ENCODE results near the gene NPTXR.

Gene NPTXR

DNA sequence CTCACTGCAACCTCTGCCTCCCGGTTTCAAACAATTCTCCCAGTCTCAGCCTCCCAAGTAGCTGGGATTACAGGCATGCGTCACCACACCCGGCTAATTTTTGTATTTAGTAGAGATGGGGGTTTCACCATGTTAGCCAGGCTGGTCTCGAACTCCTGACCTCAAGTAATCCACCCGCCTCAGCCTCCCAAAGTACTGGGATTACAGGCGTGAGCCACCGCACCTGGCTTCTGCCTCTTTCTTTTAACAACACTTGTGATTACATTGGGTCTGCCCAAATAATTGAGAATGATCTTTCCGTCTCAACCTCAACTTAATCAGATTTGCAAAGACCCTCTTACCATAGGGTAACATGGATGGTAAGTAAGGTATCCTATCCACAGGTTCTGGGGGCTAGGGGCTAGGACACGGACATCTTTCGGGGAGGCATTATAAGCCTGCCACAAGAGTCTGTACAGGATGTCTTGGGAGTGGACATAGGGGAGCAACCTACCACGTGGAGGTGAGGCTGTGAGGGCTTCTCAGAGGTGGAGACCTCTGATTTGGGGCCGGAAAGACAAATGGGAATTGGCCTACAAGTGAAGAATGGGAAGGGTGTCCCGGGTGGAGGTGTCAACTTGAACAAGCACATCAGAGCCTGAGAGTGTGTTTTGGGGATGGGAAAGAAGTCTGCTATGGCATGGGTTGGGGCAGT, 30.8 kb upstream of the NPTXR start:
- H3K4me3 ChIP-seq (ENCODE audit: low read depth, low read length), result no peak overlapping the region
- in situ Hi-C loops (cut with HindIII; ENCODE audit: low pct_ligation_motif_present, low sequenced_read_pairs), result no loop called here
- no peak overlapping the region for H3K27ac ChIP-seq

DNA sequence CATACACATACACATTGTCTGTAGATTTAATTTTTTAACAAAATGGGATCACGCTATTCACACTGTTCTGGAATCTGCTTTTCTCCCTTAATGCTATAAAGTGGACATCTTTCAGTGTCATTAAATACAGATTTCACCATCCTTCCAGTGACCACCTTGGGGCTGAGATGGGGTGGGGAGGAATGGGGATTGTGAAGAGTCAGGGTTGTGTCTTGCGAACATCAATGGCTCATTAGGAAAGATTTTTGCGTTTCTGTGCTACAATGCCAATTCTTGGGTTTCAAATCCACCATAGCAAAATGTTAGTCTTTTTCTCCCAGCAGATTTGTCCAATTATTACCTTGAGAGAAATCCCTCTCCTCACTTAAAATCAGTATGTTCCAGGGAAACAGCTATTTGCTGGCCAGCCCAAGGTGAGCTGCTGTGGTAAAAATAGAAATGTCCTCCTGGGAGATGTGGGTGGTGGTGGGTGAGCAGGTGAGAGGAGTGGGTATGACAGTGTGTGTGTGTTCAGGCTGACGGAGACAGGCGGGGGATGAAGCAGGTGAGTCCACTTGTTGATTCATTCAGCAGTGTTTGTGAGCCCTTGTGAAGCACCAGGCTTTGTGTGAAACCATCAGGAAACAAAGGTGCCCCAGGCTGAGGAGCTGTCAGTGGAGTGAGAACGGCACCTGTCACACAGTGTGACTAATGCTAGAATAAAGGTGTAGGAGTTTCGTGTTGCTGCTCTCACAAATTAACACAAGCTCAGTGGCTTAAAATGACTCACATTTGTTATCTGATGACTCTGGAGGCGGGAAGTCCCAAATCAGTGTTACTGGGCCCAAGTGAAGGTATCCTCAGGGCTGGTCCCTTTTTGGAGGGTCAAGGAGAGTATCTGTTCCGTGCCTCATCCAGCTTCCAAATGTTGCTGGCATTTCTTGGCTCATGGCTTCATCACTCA, 29.9 kb upstream of the NPTXR start:
- TF ChIP-seq, protein P1, sequence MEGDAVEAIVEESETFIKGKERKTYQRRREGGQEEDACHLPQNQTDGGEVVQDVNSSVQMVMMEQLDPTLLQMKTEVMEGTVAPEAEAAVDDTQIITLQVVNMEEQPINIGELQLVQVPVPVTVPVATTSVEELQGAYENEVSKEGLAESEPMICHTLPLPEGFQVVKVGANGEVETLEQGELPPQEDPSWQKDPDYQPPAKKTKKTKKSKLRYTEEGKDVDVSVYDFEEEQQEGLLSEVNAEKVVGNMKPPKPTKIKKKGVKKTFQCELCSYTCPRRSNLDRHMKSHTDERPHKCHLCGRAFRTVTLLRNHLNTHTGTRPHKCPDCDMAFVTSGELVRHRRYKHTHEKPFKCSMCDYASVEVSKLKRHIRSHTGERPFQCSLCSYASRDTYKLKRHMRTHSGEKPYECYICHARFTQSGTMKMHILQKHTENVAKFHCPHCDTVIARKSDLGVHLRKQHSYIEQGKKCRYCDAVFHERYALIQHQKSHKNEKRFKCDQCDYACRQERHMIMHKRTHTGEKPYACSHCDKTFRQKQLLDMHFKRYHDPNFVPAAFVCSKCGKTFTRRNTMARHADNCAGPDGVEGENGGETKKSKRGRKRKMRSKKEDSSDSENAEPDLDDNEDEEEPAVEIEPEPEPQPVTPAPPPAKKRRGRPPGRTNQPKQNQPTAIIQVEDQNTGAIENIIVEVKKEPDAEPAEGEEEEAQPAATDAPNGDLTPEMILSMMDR (IDR thresholded peaks at IDR 0.05; ENCODE audit: low read depth, low read length, missing control alignments), result no peak
- no peak overlapping the region for H3K4me3 ChIP-seq (ENCODE audit: low read depth, low read length)
- peaks cover 5% of the 10 kb centered on the region for H3K36me3 ChIP-seq (replicated peaks)
- peaks cover 8% of the 10 kb centered on the region for H3K27me3 ChIP-seq (replicated peaks)
- no peak for DNase-seq
- in situ Hi-C loops (cut with HindIII; ENCODE audit: low pct_ligation_motif_present, low sequenced_read_pairs), result no loop called here
- H3K27ac ChIP-seq, result no peak overlapping the region

More for the DNA sequence above, 30.8 kb upstream of the NPTXR start:
- Histone ChIP-seq H3K27me3 (replicated peaks) (peaks cover 10% of the 10 kb centered on the region), H3K36me3 (replicated peaks) (peaks cover 2% of the 10 kb centered on the region)
- no peak for DNase-seq
- TF ChIP-seq, protein P1 (IDR thresholded peaks at IDR 0.05; ENCODE audit: low read depth, low read length, missing control alignments), result no peak

DNA sequence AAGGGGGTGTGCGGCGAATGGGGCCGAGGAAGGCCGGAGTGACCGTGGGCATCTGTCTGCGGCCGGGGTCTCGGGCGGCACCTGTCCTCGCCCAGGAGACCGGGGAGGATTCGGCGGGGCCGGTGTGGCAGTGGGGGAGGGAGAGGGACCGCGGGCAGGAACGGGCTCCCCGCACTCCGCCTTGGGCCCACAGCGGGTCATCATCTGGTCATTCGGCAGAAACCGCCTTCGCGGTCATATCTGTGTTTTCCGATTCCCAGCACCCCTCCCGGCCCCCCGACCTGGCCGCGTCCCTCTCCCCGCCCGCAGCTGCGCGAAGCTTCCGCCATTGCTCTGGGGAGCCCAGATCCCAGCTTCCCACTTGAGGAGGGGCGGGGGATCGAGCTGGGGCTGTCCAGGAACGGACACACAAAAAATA, 29.0 kb upstream of the NPTXR start:
- TF ChIP-seq, protein P1 (IDR thresholded peaks at IDR 0.05; ENCODE audit: low read depth, low read length, missing control alignments), result no peak
- peak overlapping the region; percentile 65 for H3K4me3 ChIP-seq (ENCODE audit: low read depth, low read length)
- DNase-seq, result no peak
- peaks cover 5% of the 10 kb centered on the region for H3K36me3 ChIP-seq (replicated peaks)
- H3K27ac ChIP-seq, result peak overlapping the region; percentile 24
- H3K27me3 ChIP-seq (replicated peaks), result peaks cover under 1% of the 10 kb centered on the region
- in situ Hi-C loops (cut with HindIII; ENCODE audit: low pct_ligation_motif_present, low sequenced_read_pairs), result no loop called here

DNA sequence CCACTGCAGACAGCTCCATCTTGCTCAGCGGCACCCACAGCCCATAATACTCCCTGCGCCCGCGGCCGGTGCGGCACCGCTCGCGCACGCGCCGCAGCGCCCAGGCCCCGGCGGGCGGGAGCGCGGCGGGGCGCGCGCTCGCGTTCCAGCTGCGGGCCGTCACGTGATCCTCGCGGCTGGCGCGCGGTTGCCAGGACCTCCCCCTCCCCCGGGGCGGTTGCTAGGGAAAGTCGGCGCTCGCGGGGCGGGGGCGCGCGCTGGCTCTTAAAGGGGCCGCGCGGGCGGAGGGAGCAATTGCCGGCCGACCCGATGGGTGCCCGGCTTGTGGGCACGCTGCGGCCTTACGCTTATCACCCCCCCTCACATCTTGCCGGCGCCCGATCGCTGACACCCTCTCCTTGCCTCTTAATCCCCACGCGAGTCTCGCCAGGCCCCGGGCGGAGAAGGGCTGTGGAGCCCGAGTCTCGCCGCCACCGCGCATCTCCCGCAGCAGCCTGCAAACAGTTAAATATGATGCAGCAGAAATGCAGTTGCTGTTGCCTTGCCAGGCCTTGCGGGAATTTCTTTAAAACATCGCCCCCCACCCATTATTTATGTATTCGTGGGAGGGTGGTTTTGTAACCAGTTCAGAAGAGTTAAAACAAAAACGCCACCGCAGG, 28.5 kb upstream of the NPTXR start, which contains the start of gene CBX6:
Gene CBX6, minus strand, starts transcription at position 45 of the 659 bp plus-strand sequence. Its CDS starts 26 bp downstream, at position 19.
- H3K27ac ChIP-seq, result peak within 1 kb of the TSS; percentile 24
- H3K27me3 ChIP-seq (replicated peaks), result no peaks in the 10 kb centered on the region
- DNase-seq, result peak; percentile 88
- in situ Hi-C loops (cut with HindIII; ENCODE audit: low pct_ligation_motif_present, low sequenced_read_pairs), result no loop called here
- TF ChIP-seq, protein P1 (IDR thresholded peaks at IDR 0.05; ENCODE audit: low read depth, low read length, missing control alignments), result no peak
- peak within 1 kb of the TSS; percentile 65 for H3K4me3 ChIP-seq (ENCODE audit: low read depth, low read length)
- H3K36me3 ChIP-seq (replicated peaks), result peaks cover 5% of the 10 kb centered on the region

DNA sequence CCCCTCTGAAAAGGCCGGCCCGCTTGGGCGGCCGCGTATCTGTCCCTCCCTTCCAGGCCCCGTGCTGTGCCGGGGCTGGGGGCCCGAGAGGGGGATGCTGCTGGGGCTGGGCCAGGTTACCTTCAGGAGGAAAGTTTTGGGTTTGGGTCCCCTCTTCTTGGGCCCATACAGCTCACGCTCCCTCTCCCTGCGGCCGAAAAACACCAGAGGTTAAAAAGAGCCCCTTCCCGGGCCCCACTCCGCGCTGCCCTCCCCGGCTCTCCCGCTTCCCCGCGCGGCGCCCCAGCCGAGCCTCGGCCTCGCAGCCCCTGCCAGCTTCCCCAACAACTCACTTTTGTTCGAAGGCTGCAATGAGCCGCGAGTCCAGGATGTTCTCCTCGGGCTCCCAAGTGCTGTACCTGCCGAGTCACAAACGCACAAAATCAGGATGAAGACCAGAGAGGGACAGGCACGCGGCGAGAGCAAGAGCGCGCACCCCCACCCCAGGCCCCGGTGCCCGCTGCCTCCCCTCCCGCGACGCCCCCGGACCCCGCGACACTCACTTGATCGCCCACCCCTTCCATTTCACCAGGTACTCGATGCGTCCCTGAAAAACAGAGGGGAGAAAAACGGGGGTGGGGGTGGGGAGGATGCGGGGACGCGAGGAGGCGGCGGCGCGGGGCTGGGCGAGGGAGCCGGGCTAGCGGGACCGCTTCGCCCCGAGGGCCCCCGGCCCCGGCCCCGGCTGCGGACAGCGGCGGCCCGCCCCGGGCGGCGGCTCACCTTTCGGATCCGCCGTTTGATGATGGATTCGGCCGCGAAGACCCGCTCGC, 27.7 kb upstream of the NPTXR start:
- DNase-seq, result no peak
- in situ Hi-C loops (cut with HindIII; ENCODE audit: low pct_ligation_motif_present, low sequenced_read_pairs), result no loop called here
- H3K27me3 ChIP-seq (replicated peaks), result no peaks in the 10 kb centered on the region
- TF ChIP-seq, protein P1 (IDR thresholded peaks at IDR 0.05; ENCODE audit: low read depth, low read length, missing control alignments), result no peak
- H3K27ac ChIP-seq, result no peak overlapping the region
- peak overlapping the region; percentile 63 for H3K4me3 ChIP-seq (ENCODE audit: low read depth, low read length)
- H3K36me3 ChIP-seq (replicated peaks), result peaks cover 5% of the 10 kb centered on the region

Measured in brain microvascular endothelial cell (primary cell).